HCT116 (cell line): ENCODE measurements around the gene RHOXF1. TPM values are rescaled to one million over a fixed set of nuclear protein-coding genes. Genes with fewer than 3 reads are reported as not detected.

Experiments used
- ATAC-seq: fragments of 200-7000 bp; cut with Tn5 transposase; 2 replicates; pipeline ENCODE4 v1.9.1; 2020; ENCODE audit warnings: mild to moderate bottlenecking, moderate library complexity
- BruUV-seq: library from RNA; stranded (reverse); fragments of 400-500 nt; replicated peaks from 2 replicates; lab custom pipeline; 2021; lab: Mats Ljungman, UMichigan
- CTCF ChIA-PET: fragments of 300-600 bp; sonication (Branson Sonifier 250); formaldehyde crosslinking; loops from one replicate; lab custom pipeline; 2021; ENCODE audit warnings: antibody characterized with exemption; lab: Charles Lee
- POLR2A ChIA-PET: fragments of 300-600, 350-600 bp; sonication (Branson Sonifier 250); formaldehyde crosslinking; loops from one replicate; lab custom pipeline; 2021; ENCODE audit warnings: antibody characterized with exemption; lab: Charles Lee
- RAD21 ChIA-PET, 2 experiments: fragments of 300-600 bp; sonication (Branson Sonifier 250); formaldehyde crosslinking; loops; one replicate each; lab custom pipeline; 2023; ENCODE audit warnings: low total read pairs in 2 of 2; ENCODE audit not compliant: uncharacterized antibody in 2 of 2, unreplicated experiment in 2 of 2, low non-redundant PET in 1 of 2; lab: Charles Lee
- DNase-seq: peaks from one replicate; pipeline ENCODE4 v3.0.0-alpha.2; 2010; ENCODE audit warnings: low read depth, low spot score
- H2AFZ ChIP-seq: fragments of 200-600 bp; shearing (Covaris generic), sonication (generic); 2 replicates; pipeline ENCODE4 v1.6.1; 2017; ENCODE audit warnings: low read depth, mixed run types, mixed read lengths, antibody characterized with exemption, low read length; ENCODE audit not compliant: poor library complexity, severe bottlenecking
- H3K27ac ChIP-seq: 2 replicates; pipeline ENCODE4 v1.5.1; 2012; ENCODE audit warnings: low read depth, low read length
- H3K27me3 ChIP-seq: fragments of 200-600 bp; sonication (generic); 2 replicates; pipeline ENCODE4 v1.6.1; 2016; ENCODE audit warnings: mixed run types, low read length, mixed read lengths; ENCODE audit not compliant: insufficient read depth
- H3K36me3 ChIP-seq, 2 experiments: fragments of 200-500 bp in 1 of 2; fragments of 200-600 bp in 1 of 2; sonication (Bioruptor generic) in 1 of 2; sonication (generic) in 1 of 2; 2 replicates each; pipeline versions ENCODE4 v1.5.1 to v1.6.1; 2014 to 2016; ENCODE audit warnings: low read length in 2 of 2, inconsistent platforms in 1 of 2, mixed read lengths in 1 of 2, mixed run types in 1 of 2; ENCODE audit not compliant: insufficient read depth in 2 of 2, control insufficient read depth in 1 of 2
- H3K4me1 ChIP-seq, 2 experiments: fragments of 200-600 bp in 1 of 2; sonication (generic) in 1 of 2; 2 replicates each; pipeline versions ENCODE4 v1.5.1 to v1.6.1; 2012 to 2017; ENCODE audit warnings: low read length in 2 of 2, inconsistent platforms in 1 of 2, mild to moderate bottlenecking in 1 of 2, mixed read lengths in 1 of 2, mixed run types in 1 of 2, moderate library complexity in 1 of 2; ENCODE audit not compliant: insufficient read depth in 2 of 2, control insufficient read depth in 1 of 2
- H3K4me2 ChIP-seq: fragments of 200-600 bp; sonication (generic); 2 replicates; pipeline ENCODE4 v1.6.1; 2017; ENCODE audit warnings: mixed run types, low read length, mixed read lengths
- H3K4me3 ChIP-seq, 2 experiments: fragments of 200-600 bp in 1 of 2; sonication (generic) in 1 of 2; replicated peaks in 1 of 2; 2 replicates each; pipeline ENCODE4 v1.5.1; 2011 to 2016; ENCODE audit warnings: low read length in 2 of 2, control low read depth in 1 of 2, low read depth in 1 of 2, mild to moderate bottlenecking in 1 of 2, mixed read lengths in 1 of 2, mixed run types in 1 of 2
- H3K79me2 ChIP-seq: fragments of 200-600 bp; sonication (generic); 2 replicates; pipeline ENCODE4 v1.6.1; 2017; ENCODE audit warnings: mild to moderate bottlenecking, mixed run types, low read length, moderate library complexity, mixed read lengths; ENCODE audit not compliant: insufficient read depth
- H3K9ac ChIP-seq: fragments of 200-600 bp; sonication (generic); 2 replicates; pipeline ENCODE4 v1.6.1; 2016; ENCODE audit warnings: low read length, mixed read lengths
- H3K9me2 ChIP-seq: fragments of 200-600 bp; sonication (generic), shearing (Covaris generic); 2 replicates; pipeline ENCODE4 v1.6.1; 2017; ENCODE audit warnings: mixed run types, mild to moderate bottlenecking, moderate library complexity; ENCODE audit not compliant: insufficient read depth
- H3K9me3 ChIP-seq, 2 experiments: fragments of 200-500 bp in 1 of 2; fragments of 200-600 bp in 1 of 2; sonication (Bioruptor generic) in 1 of 2; sonication (generic) in 1 of 2; 2 replicates each; pipeline ENCODE4 v1.6.1; 2014 to 2017; ENCODE audit warnings: low read length in 2 of 2, mixed read lengths in 2 of 2, inconsistent platforms in 1 of 2, low read depth in 1 of 2, mild to moderate bottlenecking in 1 of 2, mixed run types in 1 of 2, moderate library complexity in 1 of 2; ENCODE audit not compliant: control insufficient read depth in 1 of 2, insufficient read depth in 1 of 2
- H4K20me1 ChIP-seq: fragments of 200-600 bp; sonication (generic), shearing (Covaris generic); 2 replicates; pipeline ENCODE4 v1.6.1; 2017; ENCODE audit warnings: mixed run types, mild to moderate bottlenecking, moderate library complexity; ENCODE audit not compliant: insufficient read depth
- CBX3 ChIP-seq: IDR thresholded peaks from 2 replicates; pipeline ENCODE4 v1.6.1; 2012; ENCODE audit warnings: low read depth
- CEBPB ChIP-seq: IDR thresholded peaks from 2 replicates; pipeline ENCODE4 v1.6.1; 2012; ENCODE audit warnings: low read depth
- CTCF ChIP-seq, 3 experiments: fragments of 200-600 bp in 1 of 3; sonication (generic) in 1 of 3; IDR thresholded peaks in 2 of 3; conservative IDR thresholded peaks in 1 of 3; 2 replicates each; pipeline ENCODE4 v1.5.1; 2012 to 2017; ENCODE audit warnings: low read depth in 2 of 3, low read length in 2 of 3, antibody characterized with exemption in 1 of 3, borderline replicate concordance in 1 of 3, control low read depth in 1 of 3, mild to moderate bottlenecking in 1 of 3, mixed read lengths in 1 of 3, mixed run types in 1 of 3, moderate library complexity in 1 of 3; ENCODE audit not compliant: insufficient read depth in 1 of 3
- EGR1 ChIP-seq: IDR thresholded peaks from 2 replicates; pipeline ENCODE4 v1.6.1; 2012; ENCODE audit warnings: low read depth
- ELF1 ChIP-seq: IDR thresholded peaks from 2 replicates; pipeline ENCODE4 v1.6.1; 2012; ENCODE audit warnings: low read depth, borderline replicate concordance
- EZH2 ChIP-seq: fragments of 200-600 bp; sonication (generic); IDR thresholded peaks from 2 replicates; pipeline ENCODE4 v1.6.1; 2017; ENCODE audit warnings: antibody characterized with exemption, mixed run types
- EZH2phosphoT487 ChIP-seq: fragments of 200-600 bp; IDR thresholded peaks from 2 replicates; pipeline ENCODE4 v1.6.1; 2018; ENCODE audit warnings: antibody characterized with exemption, borderline replicate concordance
- FOSL1 ChIP-seq: IDR thresholded peaks from 2 replicates; pipeline ENCODE4 v1.6.1; 2012; ENCODE audit warnings: low read depth
- MAX ChIP-seq: IDR thresholded peaks from 2 replicates; pipeline ENCODE4 v1.6.1; 2012
- POLR2AphosphoS5 ChIP-seq: IDR thresholded peaks from 2 replicates; pipeline ENCODE4 v1.6.1; 2011; ENCODE audit warnings: mild to moderate bottlenecking, low read depth, low read length, moderate library complexity
- SIN3A ChIP-seq: IDR thresholded peaks from 2 replicates; pipeline ENCODE4 v1.6.1; 2012; ENCODE audit warnings: low read depth
- SP1 ChIP-seq: IDR thresholded peaks from 2 replicates; pipeline ENCODE4 v1.6.1; 2012; ENCODE audit warnings: low read depth
- SRF ChIP-seq: IDR thresholded peaks from 2 replicates; pipeline ENCODE4 v1.6.1; 2012; ENCODE audit warnings: low read depth
- YY1 ChIP-seq: IDR thresholded peaks from 2 replicates; pipeline ENCODE4 v1.6.1; 2011; ENCODE audit warnings: low read length, low read depth, moderate library complexity, mild to moderate bottlenecking; ENCODE audit not compliant: insufficient replicate concordance; ENCODE audit errors: extremely low read depth
- ZBTB33 ChIP-seq: IDR thresholded peaks from 2 replicates; pipeline ENCODE4 v1.6.1; 2011; ENCODE audit warnings: mild to moderate bottlenecking, low read length, moderate library complexity; ENCODE audit not compliant: insufficient replicate concordance; ENCODE audit errors: extremely low read depth
- ZNF274 ChIP-seq: fragments of 200-500 bp; sonication (Bioruptor generic); IDR thresholded peaks from 2 replicates; pipeline ENCODE4 v1.6.1; 2014; ENCODE audit warnings: mild to moderate bottlenecking, low read depth, low read length, inconsistent platforms
- intact Hi-C: fragments of 100-400 bp; cut with micrococcal nuclease; formaldehyde crosslinking; loops from 2 replicates; pipeline ENCODE4 v1.10.0; 2022
- total RNA-seq: library from RNA; stranded (reverse); gene quantifications from one replicate; pipeline ENCODE4 v1.2.1, GENCODE V29; 2021; ENCODE audit not compliant: unreplicated experiment
- TF ChIP-seq, protein P1 (sequence below): IDR thresholded peaks from 2 replicates; pipeline ENCODE4 v1.6.1; 2012; ENCODE audit warnings: low read depth
- TF ChIP-seq, protein P2 (sequence below): IDR thresholded peaks from 2 replicates; pipeline ENCODE4 v1.6.1; 2012

Gene RHOXF1
- total RNA-seq, 1 experiment from 2014 or later: 0.52 TPM

GRCh38 chrX:120136840-120137239 lies 21.1 kb upstream of the RHOXF1 start:
- BruUV-seq: no TSS peak
- Histone ChIP-seq H3K27ac (no peak overlapping the region), H3K9ac (no peak overlapping the region), H3K79me2 (no peaks in the 10 kb centered on the region), H3K27me3 (no peaks in the 10 kb centered on the region), H3K4me3 (no peak overlapping the region), H3K36me3 (no peaks in the 10 kb centered on the region), H3K9me3 (no peaks in the 10 kb centered on the region), H2AFZ (no peak overlapping the region), H4K20me1 (no peaks in the 10 kb centered on the region), H3K4me1 (no peaks in the 10 kb centered on the region), H3K4me2 (no peak overlapping the region), H3K9me2 (no peaks in the 10 kb centered on the region)
- intact Hi-C loops: no loop called here
- no peak for TF ChIP-seq ZBTB33
- TF ChIP-seq SP1: no peak
- TF ChIP-seq, protein P1, sequence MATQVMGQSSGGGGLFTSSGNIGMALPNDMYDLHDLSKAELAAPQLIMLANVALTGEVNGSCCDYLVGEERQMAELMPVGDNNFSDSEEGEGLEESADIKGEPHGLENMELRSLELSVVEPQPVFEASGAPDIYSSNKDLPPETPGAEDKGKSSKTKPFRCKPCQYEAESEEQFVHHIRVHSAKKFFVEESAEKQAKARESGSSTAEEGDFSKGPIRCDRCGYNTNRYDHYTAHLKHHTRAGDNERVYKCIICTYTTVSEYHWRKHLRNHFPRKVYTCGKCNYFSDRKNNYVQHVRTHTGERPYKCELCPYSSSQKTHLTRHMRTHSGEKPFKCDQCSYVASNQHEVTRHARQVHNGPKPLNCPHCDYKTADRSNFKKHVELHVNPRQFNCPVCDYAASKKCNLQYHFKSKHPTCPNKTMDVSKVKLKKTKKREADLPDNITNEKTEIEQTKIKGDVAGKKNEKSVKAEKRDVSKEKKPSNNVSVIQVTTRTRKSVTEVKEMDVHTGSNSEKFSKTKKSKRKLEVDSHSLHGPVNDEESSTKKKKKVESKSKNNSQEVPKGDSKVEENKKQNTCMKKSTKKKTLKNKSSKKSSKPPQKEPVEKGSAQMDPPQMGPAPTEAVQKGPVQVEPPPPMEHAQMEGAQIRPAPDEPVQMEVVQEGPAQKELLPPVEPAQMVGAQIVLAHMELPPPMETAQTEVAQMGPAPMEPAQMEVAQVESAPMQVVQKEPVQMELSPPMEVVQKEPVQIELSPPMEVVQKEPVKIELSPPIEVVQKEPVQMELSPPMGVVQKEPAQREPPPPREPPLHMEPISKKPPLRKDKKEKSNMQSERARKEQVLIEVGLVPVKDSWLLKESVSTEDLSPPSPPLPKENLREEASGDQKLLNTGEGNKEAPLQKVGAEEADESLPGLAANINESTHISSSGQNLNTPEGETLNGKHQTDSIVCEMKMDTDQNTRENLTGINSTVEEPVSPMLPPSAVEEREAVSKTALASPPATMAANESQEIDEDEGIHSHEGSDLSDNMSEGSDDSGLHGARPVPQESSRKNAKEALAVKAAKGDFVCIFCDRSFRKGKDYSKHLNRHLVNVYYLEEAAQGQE: no peak
- TF ChIP-seq EZH2: no peak
- no peak for TF ChIP-seq ZNF274
- no peak for TF ChIP-seq CTCF (IDR thresholded peaks at IDR 0.05 in 2 of 3, conservative IDR thresholded peaks at IDR 0.05 in 1 of 3; ENCODE audit: borderline replicate concordance in 1 of 3, insufficient read depth in 1 of 3, low read depth in 2 of 3, low read length in 2 of 3)
- TF ChIP-seq CBX3: no peak
- no peak for TF ChIP-seq SIN3A
- no peak for TF ChIP-seq EGR1
- no peak for TF ChIP-seq YY1
- no peak for TF ChIP-seq EZH2phosphoT487
- TF ChIP-seq POLR2AphosphoS5: no peak
- TF ChIP-seq, protein P2, sequence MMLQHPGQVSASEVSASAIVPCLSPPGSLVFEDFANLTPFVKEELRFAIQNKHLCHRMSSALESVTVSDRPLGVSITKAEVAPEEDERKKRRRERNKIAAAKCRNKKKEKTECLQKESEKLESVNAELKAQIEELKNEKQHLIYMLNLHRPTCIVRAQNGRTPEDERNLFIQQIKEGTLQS: no peak
- TF ChIP-seq ELF1: no peak
- TF ChIP-seq CEBPB: no peak
- TF ChIP-seq MAX: no peak
- TF ChIP-seq FOSL1: no peak
- TF ChIP-seq SRF: no peak
- ChIA-PET POLR2A (no interaction called here), RAD21 (no interaction called here), CTCF (no interaction called here)
- DNase-seq (no peak), ATAC-seq (no peak)
